Ascending aorta (tissue), 2 donors: ENCODE measurements around the gene TMEM266. TPM values are rescaled to one million over a fixed set of nuclear protein-coding genes. Genes with fewer than 3 reads are reported as not detected.

Experiments used
- DNase-seq, 2 donors: peaks; one replicate each; pipeline ENCODE4 v3.0.0-alpha.2; 2019; ENCODE audit warnings: low spot score in 2 of 2
- H3K27ac ChIP-seq, 2 donors: fragments of 200-600 bp; sonication (generic); one replicate each; pipeline ENCODE4 v1.5.1; 2016 to 2017; ENCODE audit warnings: mild to moderate bottlenecking in 1 of 2
- H3K27me3 ChIP-seq: fragments of 200-600 bp; sonication (generic); one replicate; pipeline ENCODE4 v1.5.1; 2017
- H3K36me3 ChIP-seq, 2 donors: fragments of 200-600 bp; sonication (generic); one replicate each; pipeline ENCODE4 v1.5.1; 2016
- H3K4me1 ChIP-seq, 2 donors: fragments of 200-600 bp; sonication (generic); one replicate each; pipeline ENCODE4 v1.5.1; 2016 to 2017; ENCODE audit warnings: mild to moderate bottlenecking in 1 of 2
- H3K4me3 ChIP-seq, 2 donors: fragments of 200-600 bp; sonication (generic); one replicate each; pipeline ENCODE4 v1.5.1; 2016 to 2017; ENCODE audit warnings: mild to moderate bottlenecking in 1 of 2
- H3K9me3 ChIP-seq, 2 donors: fragments of 200-600 bp; sonication (generic); one replicate each; pipeline ENCODE4 v1.5.1; 2016
- intact Hi-C: fragments of 100-400 bp; cut with DNase I; formaldehyde crosslinking; loops from one replicate; pipeline ENCODE4 v1.15.1; 2023
- total RNA-seq: library from RNA; depleted of rRNA; stranded (reverse); fragments of >200 nt; gene quantifications from one replicate; pipeline ENCODE4 v1.1.0, GENCODE V29; 2016
- TF ChIP-seq, protein P1 (sequence below), 3 experiments: fragments of 200-600 bp in 2 of 3; fragments of 450-650 bp in 1 of 3; sonication (generic) in 2 of 3; IDR thresholded peaks; one replicate each; pipeline ENCODE4 v1.5.1; 2016 to 2019; ENCODE audit warnings: antibody characterized with exemption in 3 of 3, mild to moderate bottlenecking in 1 of 3, moderate library complexity in 1 of 3

The TMEM266 gene
- total RNA-seq, 1 donor from 2014 or later: not detected

DNA sequence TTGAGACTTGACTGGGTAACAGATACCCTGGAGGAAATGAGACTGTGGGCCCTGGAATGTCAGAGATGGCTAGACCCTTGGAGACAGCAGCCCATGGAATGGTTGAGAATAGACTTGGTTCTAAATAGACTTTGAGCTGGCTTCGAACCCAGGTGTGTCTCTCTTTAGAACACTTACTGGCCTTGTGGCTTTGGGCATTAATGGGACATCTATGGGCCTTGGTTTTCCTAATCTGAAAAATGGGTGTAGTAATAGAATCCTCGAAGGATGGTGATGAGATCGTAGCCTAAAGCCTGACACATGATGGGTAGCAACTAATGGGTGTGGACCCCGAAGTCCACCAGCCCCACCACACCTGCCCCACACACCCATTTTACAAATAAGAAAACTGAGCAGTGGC, 119.2 kb downstream of the TMEM266 start:
- intact Hi-C loops: no loop called here
- H3K4me3 ChIP-seq: no peak overlapping the region
- no peaks in the 10 kb centered on the region for H3K36me3 ChIP-seq
- no peak overlapping the region for H3K27ac ChIP-seq
- no peaks in the 10 kb centered on the region for H3K9me3 ChIP-seq
- no peaks in the 10 kb centered on the region for H3K27me3 ChIP-seq
- DNase-seq: no peak
- TF ChIP-seq, protein P1, sequence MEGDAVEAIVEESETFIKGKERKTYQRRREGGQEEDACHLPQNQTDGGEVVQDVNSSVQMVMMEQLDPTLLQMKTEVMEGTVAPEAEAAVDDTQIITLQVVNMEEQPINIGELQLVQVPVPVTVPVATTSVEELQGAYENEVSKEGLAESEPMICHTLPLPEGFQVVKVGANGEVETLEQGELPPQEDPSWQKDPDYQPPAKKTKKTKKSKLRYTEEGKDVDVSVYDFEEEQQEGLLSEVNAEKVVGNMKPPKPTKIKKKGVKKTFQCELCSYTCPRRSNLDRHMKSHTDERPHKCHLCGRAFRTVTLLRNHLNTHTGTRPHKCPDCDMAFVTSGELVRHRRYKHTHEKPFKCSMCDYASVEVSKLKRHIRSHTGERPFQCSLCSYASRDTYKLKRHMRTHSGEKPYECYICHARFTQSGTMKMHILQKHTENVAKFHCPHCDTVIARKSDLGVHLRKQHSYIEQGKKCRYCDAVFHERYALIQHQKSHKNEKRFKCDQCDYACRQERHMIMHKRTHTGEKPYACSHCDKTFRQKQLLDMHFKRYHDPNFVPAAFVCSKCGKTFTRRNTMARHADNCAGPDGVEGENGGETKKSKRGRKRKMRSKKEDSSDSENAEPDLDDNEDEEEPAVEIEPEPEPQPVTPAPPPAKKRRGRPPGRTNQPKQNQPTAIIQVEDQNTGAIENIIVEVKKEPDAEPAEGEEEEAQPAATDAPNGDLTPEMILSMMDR (IDR thresholded peaks at IDR 0.05): no peak
- H3K4me1 ChIP-seq: peaks cover 7 to 17% of the 10 kb centered on the region in 2 donors

DNA sequence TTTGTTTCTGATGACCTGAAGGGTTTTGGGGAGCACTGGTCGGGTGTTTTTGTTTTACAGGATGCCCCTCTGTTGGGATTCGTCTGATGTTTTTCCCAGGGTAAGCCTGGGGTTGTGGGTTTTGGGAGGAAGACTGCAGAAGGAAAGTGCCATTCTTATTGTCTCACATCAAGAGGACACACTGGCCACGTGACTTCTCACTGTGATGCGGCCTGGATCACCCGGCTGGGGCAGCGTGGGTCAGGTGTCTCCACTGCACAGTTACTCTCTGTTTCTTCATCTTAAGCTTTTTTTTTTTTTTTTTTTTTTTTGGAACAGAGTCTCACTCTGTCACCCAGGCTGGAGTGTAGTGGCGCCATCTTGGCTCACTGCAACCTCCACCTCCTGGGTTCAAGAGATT, 120.5 kb downstream of the TMEM266 start:
- Histone ChIP-seq H3K4me3 (no peak overlapping the region), H3K36me3 (no peaks in the 10 kb centered on the region), H3K9me3 (no peaks in the 10 kb centered on the region), H3K27ac (no peak overlapping the region), H3K4me1 (peaks cover 7 to 17% of the 10 kb centered on the region in 2 donors), H3K27me3 (no peaks in the 10 kb centered on the region)
- TF ChIP-seq, protein P1 (IDR thresholded peaks at IDR 0.05): no peak
- intact Hi-C loops: no loop called here
- no peak for DNase-seq

DNA sequence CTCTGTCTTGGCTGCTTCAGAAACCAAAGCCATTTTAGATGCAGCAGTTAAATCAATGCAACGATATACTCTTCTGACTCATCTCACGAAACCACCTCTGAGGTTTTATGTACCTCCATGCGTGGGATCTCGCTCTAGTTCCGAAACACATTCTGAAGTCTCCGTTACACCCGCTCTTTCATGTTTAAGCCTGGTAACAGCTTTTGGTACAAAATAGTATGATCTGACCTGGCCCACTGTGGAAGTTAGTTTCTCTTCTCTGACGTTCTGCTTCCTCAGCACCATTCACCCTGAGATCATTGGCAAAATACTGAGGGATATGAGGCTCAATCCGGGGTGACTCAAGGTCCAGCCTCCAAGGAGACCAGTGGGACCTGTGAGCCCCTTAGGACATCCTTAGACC, 121.9 kb downstream of the TMEM266 start:
- no peaks in the 10 kb centered on the region for H3K27me3 ChIP-seq
- no peaks in the 10 kb centered on the region for H3K9me3 ChIP-seq

DNA sequence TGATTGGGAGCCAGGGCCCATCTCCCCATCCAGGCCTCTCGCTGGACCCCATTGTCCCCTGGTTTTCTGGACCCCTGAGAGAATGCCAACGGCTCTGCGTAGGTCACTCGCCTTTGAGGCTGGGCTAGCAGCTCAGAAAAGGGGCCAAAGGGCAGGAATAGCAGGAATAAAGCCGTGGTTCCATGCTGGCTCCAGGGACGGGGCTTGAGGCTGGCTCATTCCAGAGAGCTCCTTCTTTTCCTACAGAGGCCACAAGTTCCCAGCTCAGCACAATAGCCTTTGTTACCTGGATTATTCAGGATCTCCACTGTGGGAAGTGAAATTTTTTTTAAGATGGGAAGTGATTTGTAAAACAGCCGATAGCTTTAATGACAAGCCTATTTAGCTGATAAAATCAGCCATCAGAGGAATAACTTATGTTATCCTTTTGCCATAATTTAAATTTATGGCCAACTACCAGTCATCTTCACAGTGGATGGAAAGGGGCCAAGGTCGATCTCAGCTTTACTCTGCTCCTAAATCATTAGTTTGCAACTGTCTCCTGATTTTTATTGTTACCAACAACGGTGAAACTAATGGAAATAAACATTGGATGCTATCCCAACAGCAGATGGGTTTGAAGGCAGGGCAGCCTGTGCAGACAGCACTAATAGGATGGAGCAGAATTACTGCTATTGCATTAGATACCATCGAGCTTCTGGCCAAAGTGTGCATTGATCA, 124.3 kb downstream of the TMEM266 start:
- Histone ChIP-seq H3K9me3 (no peaks in the 10 kb centered on the region), H3K27ac (no peak overlapping the region), H3K4me1 (no peaks in the 10 kb centered on the region), H3K27me3 (no peaks in the 10 kb centered on the region), H3K4me3 (no peak overlapping the region), H3K36me3 (no peaks in the 10 kb centered on the region)
- intact Hi-C loops: no loop called here
- TF ChIP-seq, protein P1 (IDR thresholded peaks at IDR 0.05): no peak
- no peak for DNase-seq

More for the DNA sequence above, 121.9 kb downstream of the TMEM266 start:
- intact Hi-C loops: no loop called here
- no peak overlapping the region for H3K27ac ChIP-seq
- no peak for DNase-seq
- H3K4me3 ChIP-seq: no peak overlapping the region
- H3K4me1 ChIP-seq: peaks cover 7 to 15% of the 10 kb centered on the region in 2 donors
- no peaks in the 10 kb centered on the region for H3K36me3 ChIP-seq
- TF ChIP-seq, protein P1 (IDR thresholded peaks at IDR 0.05): no peak

DNA sequence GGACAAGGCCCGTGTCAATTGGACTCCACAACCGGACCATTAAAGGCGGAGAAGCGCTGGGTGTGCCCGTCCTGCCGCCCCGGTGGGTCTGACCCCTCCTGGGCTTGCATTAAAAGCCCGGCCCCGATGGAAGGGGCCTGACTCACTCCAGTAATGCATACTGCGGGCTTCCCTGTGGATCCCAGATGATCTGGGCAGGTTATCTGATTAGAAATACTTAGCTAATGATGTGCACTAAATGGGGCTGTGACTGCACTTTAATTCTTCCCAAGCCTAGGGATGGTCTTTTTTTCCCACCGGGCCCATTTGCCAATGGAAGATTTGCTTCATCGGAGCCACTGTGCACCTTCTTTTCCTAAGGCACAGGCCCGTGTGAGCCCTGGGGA, 124.9 kb downstream of the TMEM266 start:
- no peaks in the 10 kb centered on the region for H3K27me3 ChIP-seq
- DNase-seq: no peak
- H3K36me3 ChIP-seq: no peaks in the 10 kb centered on the region
- H3K4me3 ChIP-seq: no peak overlapping the region
- intact Hi-C loops: no loop called here
- no peaks in the 10 kb centered on the region for H3K4me1 ChIP-seq
- H3K27ac ChIP-seq: no peak overlapping the region
- TF ChIP-seq, protein P1 (IDR thresholded peaks at IDR 0.05): no peak
- no peaks in the 10 kb centered on the region for H3K9me3 ChIP-seq
